DMS153 (cell line): ENCODE data around the gene SLC24A3.
A peak's percentile ranks its signal among the peaks of the same experiment; 100 is the strongest.

Experiments used
- DNase-seq: peaks from one replicate; lab custom pipeline; 2025; lab: John Stamatoyannopoulos, UW

SLC24A3 gene

GRCh38 chr20:19212469-19212815 lies at the start of gene SLC24A3:
Gene SLC24A3, plus strand, starts transcription at chr20:19212642.
- no peak for DNase-seq

- no peak for DNase-seq
These were observed 42.3 kb upstream of the SLC24A3 start for GRCh38 chr20:19170148-19170547.

GRCh38 chr20:19172637-19173036 lies 39.8 kb upstream of the SLC24A3 start:
- no peak for DNase-seq

- no peak for DNase-seq
These were observed 35.9 kb upstream of the SLC24A3 start for GRCh38 chr20:19176470-19177052.

- DNase-seq = no peak
These were observed 30.9 kb upstream of the SLC24A3 start for GRCh38 chr20:19181552-19181951.

- DNase-seq = no peak
These were observed 27.4 kb upstream of the SLC24A3 start for GRCh38 chr20:19185083-19185482.

DNA sequence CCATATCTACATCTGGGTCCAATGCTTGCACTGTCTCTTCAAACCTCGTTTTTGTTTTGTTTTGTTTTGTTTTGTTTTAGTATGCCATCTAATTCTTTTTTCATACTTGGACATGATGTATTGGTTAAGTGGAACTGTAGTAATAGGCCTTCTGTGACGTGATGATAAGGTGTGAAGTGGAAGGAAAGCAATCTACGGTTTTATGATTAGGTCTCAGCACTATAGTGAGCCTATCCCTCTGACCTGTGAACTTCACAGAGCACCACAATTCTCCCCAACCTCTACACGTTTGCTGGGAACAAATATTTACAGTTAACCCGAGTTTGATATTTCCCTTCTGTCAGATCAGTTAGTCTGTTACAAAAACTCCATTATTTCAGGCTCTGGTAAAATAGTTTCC lies 19.1 kb upstream of the SLC24A3 start:
- DNase-seq = no peak

- DNase-seq = peak; percentile 6
These were observed 6.5 kb upstream of the SLC24A3 start for GRCh38 chr20:19205981-19206396.

- DNase-seq = no peak
These were observed 4.9 kb upstream of the SLC24A3 start for GRCh38 chr20:19207541-19207940.

- DNase-seq = no peak
These were observed 1.9 kb upstream of the SLC24A3 start for GRCh38 chr20:19210391-19211155.

DNA sequence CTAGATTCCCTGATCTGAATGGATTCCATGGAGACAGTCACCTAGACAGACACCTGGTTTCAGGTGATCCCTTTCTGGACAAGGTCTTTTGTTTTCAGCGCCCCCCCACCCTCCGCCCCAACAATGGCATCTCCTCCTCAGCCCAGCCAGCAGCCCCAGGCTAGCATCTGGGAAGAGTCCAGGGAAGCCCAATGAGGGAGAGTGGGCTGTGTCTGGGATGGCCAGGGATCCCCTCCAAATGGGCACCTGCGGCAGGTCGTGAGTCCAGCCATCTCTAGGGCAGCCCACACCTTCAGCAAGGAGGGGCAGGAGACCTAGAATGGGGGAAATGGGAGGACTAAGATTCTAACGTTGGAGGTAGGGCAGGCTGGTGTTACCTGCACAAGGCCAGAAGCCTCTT lies 1.2 kb upstream of the SLC24A3 start:
- no peak for DNase-seq

DNA sequence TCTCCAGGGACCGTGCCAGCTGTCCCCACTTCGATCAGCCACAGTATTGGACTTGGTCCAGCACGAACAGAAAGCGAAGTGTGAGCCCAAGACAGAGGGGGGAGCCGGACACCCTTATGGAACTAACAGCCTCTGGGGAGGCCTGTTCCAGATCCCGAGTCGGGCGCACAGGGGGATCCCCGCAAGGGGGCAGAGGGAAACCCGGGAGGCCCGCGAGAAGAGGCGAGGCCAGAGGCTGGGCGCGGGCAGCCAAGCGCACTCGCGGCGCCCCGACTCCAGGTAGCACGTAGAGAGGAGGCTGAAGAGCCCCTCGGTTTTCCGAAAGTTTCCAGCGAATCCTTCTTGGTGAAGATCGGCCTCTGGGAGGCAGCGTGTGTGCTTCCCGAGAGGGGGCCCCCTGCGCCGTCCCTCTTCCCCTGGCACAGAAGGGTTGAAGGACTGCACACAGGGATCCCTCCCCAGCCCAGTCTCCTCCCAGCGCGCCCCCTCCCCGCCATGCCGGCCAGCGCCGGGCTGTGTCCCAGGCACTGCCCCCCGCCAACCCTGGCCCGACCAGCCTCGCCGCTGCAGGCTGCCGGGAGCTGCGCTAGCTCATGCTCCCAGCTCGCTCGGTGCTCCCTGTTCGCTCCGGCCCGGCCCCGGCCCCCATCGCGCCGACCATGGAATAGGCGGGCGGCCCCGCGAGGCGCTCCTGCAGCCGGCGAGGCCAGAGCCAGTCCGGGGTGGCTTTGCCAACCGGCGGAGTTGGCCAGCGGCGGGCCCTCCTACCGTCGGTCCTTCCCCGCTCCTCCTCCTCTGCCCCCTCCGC lies 577 bp upstream of the SLC24A3 start:
- DNase-seq = peak; percentile 17

DNA sequence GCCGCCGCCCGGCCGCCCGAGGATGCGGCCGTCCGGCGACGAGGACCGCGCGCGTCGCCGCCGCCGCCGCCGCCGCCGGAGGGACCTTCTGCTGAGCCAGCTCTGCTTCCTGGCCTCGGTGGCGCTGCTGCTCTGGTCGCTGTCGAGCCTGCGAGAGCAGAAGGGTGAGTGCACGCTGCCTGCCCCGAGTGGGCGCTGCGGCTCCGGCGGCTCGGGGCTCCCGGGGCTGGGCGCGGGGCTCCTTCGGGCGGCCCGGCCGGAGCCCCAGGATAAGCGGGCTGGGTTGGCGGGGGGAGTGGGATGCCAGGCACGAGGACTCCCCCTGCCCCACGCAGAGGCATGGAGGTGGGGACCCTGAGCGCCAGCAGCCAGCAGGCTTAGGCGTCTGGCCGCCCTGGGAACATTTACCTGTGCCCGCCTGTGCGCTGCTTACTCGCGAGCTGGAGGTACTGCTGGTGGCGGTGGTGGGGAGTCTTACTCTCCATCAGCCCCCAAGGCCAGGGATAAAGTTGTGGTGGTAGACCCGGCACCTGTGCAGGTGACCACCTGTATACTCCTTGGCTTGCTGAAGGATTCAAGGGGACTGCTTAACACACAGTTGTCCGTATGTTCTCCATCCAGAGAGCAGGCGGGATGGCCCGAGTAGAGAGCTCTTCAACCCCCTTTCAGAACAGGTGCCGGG lies 520 bp downstream of the SLC24A3 start:
- DNase-seq = peak; percentile 68

DNA sequence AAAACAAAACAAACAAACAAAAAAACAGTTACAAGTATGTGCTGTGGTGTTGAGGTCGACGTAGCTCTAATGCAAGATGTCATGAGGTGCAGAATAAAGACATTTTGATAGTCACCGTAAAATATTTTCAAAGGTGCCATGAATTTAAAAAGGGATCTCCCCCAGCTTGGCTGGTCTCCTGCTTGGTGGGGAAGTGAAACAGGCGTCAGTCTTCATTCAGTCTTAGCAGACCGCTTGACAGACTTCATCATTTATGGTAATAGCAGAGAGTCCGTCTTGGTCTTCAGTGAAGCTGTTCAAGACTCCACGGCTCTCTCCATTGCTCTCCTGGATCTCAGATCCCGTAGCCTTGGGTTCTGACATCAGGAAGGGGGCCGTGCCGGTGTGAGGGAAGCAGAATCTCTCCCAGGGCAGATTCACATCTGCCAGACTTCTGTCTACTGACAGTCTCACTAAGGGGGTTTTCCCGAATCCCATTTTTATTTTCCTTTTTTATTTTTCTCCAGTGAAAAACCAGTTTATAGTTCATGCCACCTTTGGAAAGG lies 1.6 kb downstream of the SLC24A3 start:
- no peak for DNase-seq

DNA sequence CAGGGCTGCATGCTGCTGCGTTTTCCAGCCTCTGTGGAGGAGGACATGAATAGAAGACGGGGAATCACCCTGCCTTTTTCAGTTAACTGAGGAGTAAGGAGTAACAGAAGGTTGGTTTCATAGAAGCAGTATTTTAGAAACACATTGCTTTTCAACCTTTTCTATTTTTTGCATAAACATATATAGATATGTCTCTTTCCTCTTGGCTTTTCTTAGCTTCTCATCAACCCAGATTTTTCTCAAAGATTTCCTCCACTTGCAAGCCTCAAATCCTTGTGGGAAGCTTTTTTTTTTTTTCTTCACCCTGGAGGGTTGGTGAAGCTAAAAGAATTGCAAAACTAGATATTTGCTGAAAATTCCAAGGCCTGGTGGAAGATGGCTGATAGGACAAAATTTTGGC lies 6.0 kb downstream of the SLC24A3 start:
- DNase-seq = no peak

- no peak for DNase-seq
These were observed 10.1 kb downstream of the SLC24A3 start for GRCh38 chr20:19222520-19223040.

GRCh38 chr20:19223640-19224039 lies 11.2 kb downstream of the SLC24A3 start:
- DNase-seq = no peak

- DNase-seq = no peak
These were observed 19.1 kb downstream of the SLC24A3 start for GRCh38 chr20:19231359-19232035.

GRCh38 chr20:19232997-19233794 lies 20.8 kb downstream of the SLC24A3 start:
- no peak for DNase-seq

GRCh38 chr20:19236371-19237055 lies 24.1 kb downstream of the SLC24A3 start:
- no peak for DNase-seq
